HCEC 1CT (cell line): Measurements from ENCODE around the gene BMPER.
A peak's percentile ranks its signal among the peaks of the same experiment; 100 is the strongest.

ENCODE experiments used
- DNase-seq: peaks from one replicate; pipeline ENCODE4 v3.0.0-alpha.2; 2017

Gene BMPER

GRCh38 chr7:34104992-34105391 is 199.7 kb downstream of the BMPER start:
- DNase-seq = no peak

GRCh38 chr7:34107276-34107675 is 201.9 kb downstream of the BMPER start:
- DNase-seq = peak; percentile 61

GRCh38 chr7:34108165-34108564 is 202.8 kb downstream of the BMPER start:
- no peak for DNase-seq

- DNase-seq = no peak
Measured at GRCh38 chr7:34109936-34110780, 204.8 kb downstream of the BMPER start.

- no peak for DNase-seq
Measured at GRCh38 chr7:34111031-34111430, 205.7 kb downstream of the BMPER start.

GRCh38 chr7:34115503-34115902 is 210.2 kb downstream of the BMPER start:
- DNase-seq = no peak

- DNase-seq = no peak
Measured at GRCh38 chr7:34117573-34117972, 212.2 kb downstream of the BMPER start.

- DNase-seq = no peak
Measured at GRCh38 chr7:34121366-34121765, 216.0 kb downstream of the BMPER start.

GRCh38 chr7:34123316-34123715 is 218.0 kb downstream of the BMPER start:
- no peak for DNase-seq

- DNase-seq = no peak
Measured at GRCh38 chr7:34124765-34125164, 219.4 kb downstream of the BMPER start.

- peak; percentile 31 for DNase-seq
Measured at GRCh38 chr7:34128762-34129161, 223.4 kb downstream of the BMPER start.

GRCh38 chr7:34130558-34131295 is 225.4 kb downstream of the BMPER start:
- no peak for DNase-seq

- no peak for DNase-seq
Measured at GRCh38 chr7:34131371-34131770, 226.0 kb downstream of the BMPER start.

GRCh38 chr7:34133356-34133982 is 228.1 kb downstream of the BMPER start:
- peak; percentile 80 for DNase-seq

GRCh38 chr7:34133983-34134782 is 228.8 kb downstream of the BMPER start:
- peak; percentile 70 for DNase-seq

GRCh38 chr7:34135924-34136323 is 230.6 kb downstream of the BMPER start:
- no peak for DNase-seq

- DNase-seq = no peak
Measured at GRCh38 chr7:34136698-34137097, 231.4 kb downstream of the BMPER start.

- DNase-seq = no peak
Measured at GRCh38 chr7:34137176-34137575, 231.8 kb downstream of the BMPER start.

GRCh38 chr7:34138483-34138882 is 233.1 kb downstream of the BMPER start:
- no peak for DNase-seq

- no peak for DNase-seq
Measured at GRCh38 chr7:34139086-34139485, 233.7 kb downstream of the BMPER start.

GRCh38 chr7:34140066-34140465 is 234.7 kb downstream of the BMPER start:
- DNase-seq = no peak

- peak; percentile 58 for DNase-seq
Measured at GRCh38 chr7:34143402-34143801, 238.1 kb downstream of the BMPER start.

- no peak for DNase-seq
Measured at GRCh38 chr7:34145603-34146002, 240.3 kb downstream of the BMPER start.
